GM18508 (cell line): ENCODE data around the gene CNMD.
"Not testable (repeated sequence)": the region's sequence is repeated elsewhere in the genome, so short reads cannot be mapped to it uniquely, and the experiment has no call there.

Source experiments
- ATAC-seq: cut with Tn5 transposase; IDR thresholded peaks from one replicate; pipeline ENCODE4 v1.9.1; 2021; ENCODE audit warnings: moderate number of reproducible peaks; ENCODE audit not compliant: insufficient read depth, unreplicated experiment

The CNMD gene

DNA sequence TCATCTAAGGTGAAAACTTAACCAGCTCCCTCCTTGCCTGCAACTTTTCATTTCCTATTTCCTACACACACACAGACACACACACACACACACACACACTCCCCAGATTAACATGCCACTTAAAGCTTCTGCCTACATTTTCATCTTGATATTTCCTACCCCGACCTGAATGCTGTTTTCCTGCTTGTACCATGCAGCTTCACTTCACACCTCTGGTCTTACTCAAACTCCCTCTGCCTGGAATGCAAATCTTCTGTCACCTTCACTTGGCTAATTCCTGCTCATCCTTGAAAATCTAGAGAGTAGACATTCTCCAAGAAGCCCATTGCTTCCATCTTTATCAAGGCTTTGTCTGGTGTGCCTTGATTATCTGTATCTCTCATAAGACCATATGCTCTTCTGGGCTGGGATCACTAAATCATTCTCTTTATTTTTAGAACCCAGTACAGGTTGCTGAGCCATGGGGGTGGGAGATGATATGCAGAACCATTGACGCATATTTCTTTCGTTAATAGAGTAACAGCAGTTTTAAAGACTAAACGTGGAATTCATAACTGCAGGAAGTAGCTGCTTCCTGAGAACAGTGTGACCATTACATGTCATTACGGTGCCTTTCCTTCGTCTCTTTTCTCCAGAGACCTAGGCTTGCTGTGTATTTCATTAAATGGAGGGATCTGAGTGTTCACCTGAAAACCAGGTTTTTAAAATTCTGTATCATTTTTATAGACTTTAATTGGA is 37.7 kb downstream of the CNMD start:
- no peak for ATAC-seq

DNA sequence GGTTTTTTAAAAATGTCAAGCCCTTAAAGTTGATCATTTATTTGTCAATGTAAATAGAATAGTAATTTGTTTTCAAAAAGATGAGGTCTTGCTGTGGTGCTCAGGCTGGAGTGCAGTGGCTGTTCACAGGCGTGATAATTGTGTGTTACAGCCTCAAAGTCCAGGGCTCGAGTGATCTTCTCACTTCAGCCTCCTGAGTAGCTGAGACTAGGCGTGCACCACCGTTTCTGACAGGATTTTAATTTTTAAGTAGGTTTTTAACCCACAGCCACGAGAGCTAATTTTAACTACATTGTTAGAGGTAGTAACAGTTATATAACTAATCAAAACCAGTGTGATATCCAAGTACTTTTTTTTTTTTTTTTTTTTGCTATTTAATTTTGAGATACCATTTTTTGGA is 43.1 kb downstream of the CNMD start:
- ATAC-seq, result no peak

DNA sequence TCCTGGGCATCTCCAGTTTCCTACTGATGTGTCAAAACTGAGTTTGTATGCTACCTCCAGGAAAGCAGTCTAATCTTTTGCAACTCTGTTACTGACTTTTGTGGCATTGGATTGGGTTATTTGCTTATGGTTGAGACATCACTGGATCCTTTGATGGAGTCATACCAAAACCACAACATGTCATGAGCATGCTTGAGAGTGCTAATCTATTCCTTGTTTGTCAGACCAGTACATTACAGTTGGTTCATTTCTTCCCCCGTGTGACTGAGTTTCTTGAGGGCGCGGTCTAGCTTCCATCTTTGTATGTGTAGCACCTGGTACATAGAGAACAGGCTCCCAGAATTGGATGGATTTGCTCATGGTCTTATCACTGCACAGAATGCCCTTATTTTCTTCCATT is 43.8 kb downstream of the CNMD start:
- peak; percentile 52 for ATAC-seq

DNA sequence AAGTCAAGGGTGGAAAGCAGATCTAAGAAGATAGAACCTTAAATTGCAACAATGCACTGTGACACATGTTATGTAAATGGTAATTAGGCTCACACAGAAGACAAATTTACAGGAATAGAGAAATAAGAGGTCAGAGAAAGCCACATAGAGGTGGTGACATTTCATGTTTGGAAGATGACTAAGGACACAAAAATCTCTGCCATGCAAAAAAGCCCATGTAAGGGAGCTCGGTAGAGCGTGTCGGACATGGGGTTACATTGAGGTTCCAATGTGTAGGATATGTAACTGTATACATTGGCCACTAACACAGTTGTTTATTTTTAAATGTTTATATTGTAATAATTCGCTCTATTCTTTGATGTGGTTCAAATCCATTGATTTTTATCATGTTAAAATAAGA is 53.2 kb downstream of the CNMD start:
- no peak for ATAC-seq

DNA sequence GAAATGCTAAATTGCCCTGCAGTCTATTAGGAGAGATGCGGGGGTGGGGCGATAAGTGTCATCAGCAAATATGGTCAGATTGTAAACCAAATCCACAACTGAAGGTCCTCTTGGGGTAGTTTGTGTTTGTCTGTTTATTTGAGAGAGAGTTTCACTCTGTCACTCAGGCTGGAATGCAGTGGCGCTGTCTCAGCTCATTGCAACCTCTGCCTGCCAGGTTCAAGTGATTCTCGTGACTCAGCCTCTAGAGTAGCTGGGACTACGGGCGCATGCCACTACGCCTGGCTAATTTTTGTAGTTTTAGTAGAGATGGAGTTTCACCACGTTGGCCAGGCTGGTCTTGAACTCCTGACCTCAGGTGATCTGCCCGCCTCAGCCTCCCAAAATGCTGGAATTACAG is 53.8 kb downstream of the CNMD start:
- ATAC-seq, result not testable (repeated sequence)

DNA sequence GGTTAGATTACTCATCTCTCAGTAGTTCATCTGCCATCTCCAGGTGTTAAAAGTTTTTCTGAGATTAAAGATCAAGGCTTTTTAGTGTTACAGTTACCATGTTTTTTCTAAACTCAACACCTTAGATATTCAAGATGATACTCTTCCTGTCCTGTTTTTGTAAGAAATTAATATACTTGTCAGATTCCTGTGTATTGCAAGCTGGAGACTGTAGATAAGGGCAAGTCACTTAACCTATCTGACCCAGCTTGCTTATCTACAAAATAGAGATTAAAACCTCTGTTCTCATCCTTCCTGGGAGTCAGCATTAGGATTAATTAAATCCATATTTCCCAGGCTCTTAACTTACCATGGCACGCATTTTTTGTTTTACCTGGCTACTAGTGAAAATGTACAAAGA is 61.8 kb downstream of the CNMD start:
- ATAC-seq, result no peak

DNA sequence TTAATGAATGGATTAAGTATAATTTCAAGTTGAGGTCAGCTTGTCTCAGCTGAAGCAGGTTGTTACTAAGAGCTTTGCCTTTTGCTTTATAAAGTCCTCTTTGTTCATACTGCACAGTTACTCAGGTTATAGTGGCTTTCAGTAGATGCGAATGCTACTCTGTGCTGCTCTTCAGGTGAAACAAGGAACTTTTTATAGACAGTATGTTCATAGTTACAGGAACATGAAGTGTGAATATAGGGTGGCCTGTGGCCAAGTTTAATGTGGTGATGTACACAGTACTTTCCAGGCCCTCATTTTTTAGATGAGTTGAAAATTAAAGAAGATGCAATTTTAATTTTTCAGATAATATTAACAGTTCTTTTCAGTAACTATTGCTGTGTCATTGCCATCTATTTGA is 66.2 kb downstream of the CNMD start:
- no peak for ATAC-seq

DNA sequence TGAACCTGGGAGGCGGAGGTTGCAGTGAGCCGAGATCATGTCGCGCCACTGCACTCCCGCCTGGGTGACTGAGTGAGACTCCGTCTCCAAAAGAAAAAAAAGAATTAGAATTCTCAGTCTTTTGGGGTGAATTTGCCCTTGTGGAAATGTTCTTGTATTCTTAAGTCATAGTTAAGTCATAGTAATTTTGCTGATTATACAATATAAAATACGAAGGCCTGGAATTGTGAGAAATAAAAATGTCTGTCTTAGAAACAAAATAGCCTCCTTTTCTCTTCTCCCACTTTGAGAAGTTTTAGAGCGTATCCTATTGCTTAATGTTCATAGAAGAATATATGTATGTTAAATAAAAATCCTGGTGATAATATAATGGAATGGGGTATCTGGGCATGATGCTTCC is 68.9 kb downstream of the CNMD start:
- ATAC-seq, result no peak

DNA sequence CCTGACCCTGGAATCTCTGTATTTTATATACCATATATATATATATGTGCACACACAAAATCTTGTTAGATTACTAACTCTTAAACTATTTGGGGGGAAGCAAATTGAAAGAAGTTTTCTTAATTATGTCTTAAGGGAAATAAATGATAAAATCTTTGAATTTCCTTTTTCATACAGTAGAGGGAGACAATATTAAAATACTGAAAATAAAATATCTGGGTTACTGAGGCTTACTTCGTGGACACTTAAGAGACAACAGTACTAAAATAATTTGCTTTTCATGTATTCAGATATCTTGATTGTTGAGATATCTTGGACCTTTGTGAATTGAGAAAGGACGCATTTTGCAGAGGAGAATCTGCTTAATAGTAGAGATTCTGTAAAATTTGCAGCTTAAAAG is 69.9 kb downstream of the CNMD start:
- no peak for ATAC-seq

DNA sequence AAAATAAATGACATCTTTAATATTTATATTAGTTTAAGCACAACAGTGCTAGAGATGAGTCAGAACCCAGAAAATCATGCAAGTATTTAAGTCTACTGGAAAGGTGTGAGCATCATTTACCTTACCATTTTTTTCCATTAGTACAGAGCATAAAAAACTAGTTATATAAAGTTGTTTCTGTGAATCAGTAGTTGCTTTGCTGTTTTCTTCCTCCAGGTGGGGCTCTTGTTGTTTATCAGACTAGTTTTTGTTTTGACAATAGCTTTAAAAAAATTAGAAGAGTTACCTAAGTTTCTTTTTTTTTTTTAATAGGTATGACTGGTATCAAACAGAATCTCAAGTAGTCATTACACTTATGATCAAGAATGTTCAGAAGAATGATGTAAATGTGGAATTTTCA is 74.3 kb downstream of the CNMD start:
- ATAC-seq, result no peak

DNA sequence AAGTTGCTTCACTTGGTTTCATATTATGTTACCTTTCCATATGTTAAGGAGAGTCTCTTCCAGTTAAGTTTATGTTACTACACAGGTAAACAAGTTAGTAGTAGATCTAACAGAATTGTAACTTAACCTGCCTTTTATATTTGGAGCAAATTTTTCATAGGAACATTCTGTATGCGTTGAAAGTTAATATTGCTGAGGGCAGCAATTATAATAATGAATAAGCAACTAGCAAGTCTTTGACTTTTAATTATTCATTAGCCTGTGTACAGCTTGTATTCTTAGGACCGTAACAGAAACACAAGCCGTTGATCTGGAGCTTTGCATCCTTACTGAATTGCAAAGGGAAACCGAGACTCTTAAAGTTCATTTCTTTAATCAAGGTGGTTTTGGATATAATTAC is 75.3 kb downstream of the CNMD start:
- ATAC-seq, result no peak

DNA sequence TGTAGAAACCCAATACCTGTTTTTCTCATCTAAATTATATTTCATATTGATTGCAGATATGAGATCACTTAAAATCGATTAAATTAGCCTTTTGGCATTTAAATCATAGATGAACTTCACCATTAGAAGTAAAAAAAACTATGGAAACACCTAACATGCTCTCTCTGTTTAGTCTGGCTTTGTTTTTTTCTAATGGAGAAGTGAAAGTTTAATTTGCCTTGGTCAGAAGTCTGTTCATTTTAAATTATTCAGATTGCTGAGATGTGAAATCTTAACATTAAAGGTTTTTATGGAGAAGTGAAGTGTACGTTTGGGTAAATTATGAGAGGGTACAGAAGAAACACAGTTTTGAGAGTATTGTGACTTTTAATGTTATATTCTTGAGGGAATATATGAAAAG is 80.3 kb downstream of the CNMD start:
- no peak for ATAC-seq
